H9 (cell line): Measurements from ENCODE around the gene CRB3. TPM values are rescaled to one million over a fixed set of nuclear protein-coding genes. Genes with fewer than 3 reads are reported as not detected.

Experiments
- DNase-seq: peaks from one replicate; pipeline ENCODE4 v3.0.0-alpha.2; 2017
- H2AFZ ChIP-seq: one replicate; pipeline ENCODE4 v1.6.1; 2013; ENCODE audit warnings: mild to moderate bottlenecking, low read length, control low read depth, moderate library complexity
- H2AK5ac ChIP-seq: 2 replicates; pipeline ENCODE4 v1.6.1; 2013; ENCODE audit warnings: low read length, control low read depth, mixed read lengths; ENCODE audit not compliant: insufficient read length
- H2BK120ac ChIP-seq: one replicate; pipeline ENCODE4 v1.6.1; 2013; ENCODE audit warnings: low read depth, mild to moderate bottlenecking, low read length, control low read depth, inconsistent platforms; ENCODE audit not compliant: poor library complexity, severe bottlenecking
- H2BK12ac ChIP-seq: 2 replicates; pipeline ENCODE4 v1.6.1; 2013; ENCODE audit warnings: low read length, control low read depth, mixed read lengths, low read depth; ENCODE audit not compliant: insufficient read length
- H2BK15ac ChIP-seq: 2 replicates; pipeline ENCODE4 v1.6.1; 2013; ENCODE audit warnings: low read depth, low read length, control low read depth
- H2BK20ac ChIP-seq: one replicate; pipeline ENCODE4 v1.6.1; 2013; ENCODE audit warnings: low read depth, mild to moderate bottlenecking, low read length, control low read depth, inconsistent platforms; ENCODE audit not compliant: poor library complexity, severe bottlenecking
- H2BK5ac ChIP-seq: 2 replicates; pipeline ENCODE4 v1.6.1; 2013; ENCODE audit warnings: low read length, control low read depth, mixed read lengths; ENCODE audit not compliant: insufficient read length
- H3K14ac ChIP-seq: 2 replicates; pipeline ENCODE4 v1.6.1; 2013; ENCODE audit warnings: low read length, control low read depth; ENCODE audit not compliant: insufficient read depth
- H3K18ac ChIP-seq: 2 replicates; pipeline ENCODE4 v1.6.1; 2013; ENCODE audit warnings: low read depth, mild to moderate bottlenecking, mixed read lengths, low read length, control low read depth; ENCODE audit not compliant: insufficient read length
- H3K23ac ChIP-seq: 2 replicates; pipeline ENCODE4 v1.6.1; 2013; ENCODE audit warnings: low read length, control low read depth, mixed read lengths, low read depth; ENCODE audit not compliant: insufficient read length
- H3K23me2 ChIP-seq: 2 replicates; pipeline ENCODE4 v1.6.1; 2013; ENCODE audit warnings: low read depth, mild to moderate bottlenecking, mixed read lengths, low read length, control low read depth; ENCODE audit not compliant: insufficient read length, poor library complexity, severe bottlenecking
- H3K27ac ChIP-seq: 2 replicates; pipeline ENCODE4 v1.5.1; 2013; ENCODE audit warnings: low read length, control low read depth, mixed read lengths, low read depth; ENCODE audit not compliant: insufficient read length
- H3K27me3 ChIP-seq: 2 replicates; pipeline ENCODE4 v1.6.1; 2013; ENCODE audit warnings: low read length, control low read depth, inconsistent platforms; ENCODE audit not compliant: insufficient read depth
- H3K4ac ChIP-seq: 2 replicates; pipeline ENCODE4 v1.6.1; 2013; ENCODE audit warnings: low read depth, mild to moderate bottlenecking, control low read depth, inconsistent platforms, low read length, moderate library complexity
- H3K4me1 ChIP-seq: 2 replicates; pipeline ENCODE4 v1.6.1; 2013; ENCODE audit warnings: low read length, control low read depth, inconsistent platforms; ENCODE audit not compliant: insufficient read depth
- H3K4me2 ChIP-seq: 2 replicates; pipeline ENCODE4 v1.6.1; 2013; ENCODE audit warnings: low read length, control low read depth, mixed read lengths; ENCODE audit not compliant: insufficient read length, insufficient read depth
- H3K56ac ChIP-seq: 2 replicates; pipeline ENCODE4 v1.6.1; 2013; ENCODE audit warnings: low read depth, mild to moderate bottlenecking, mixed read lengths, low read length, control low read depth; ENCODE audit not compliant: insufficient read length
- H3K79me1 ChIP-seq: 2 replicates; pipeline ENCODE4 v1.6.1; 2013; ENCODE audit warnings: low read depth, mild to moderate bottlenecking, moderate library complexity, low read length, control low read depth, inconsistent platforms; ENCODE audit not compliant: insufficient read depth, poor library complexity, severe bottlenecking
- H3K79me2 ChIP-seq: 2 replicates; pipeline ENCODE4 v1.6.1; 2013; ENCODE audit warnings: low read length, control low read depth, inconsistent platforms; ENCODE audit not compliant: insufficient read depth
- H3K9ac ChIP-seq: 2 replicates; pipeline ENCODE4 v1.6.1; 2013; ENCODE audit warnings: low read length, control low read depth, mixed read lengths; ENCODE audit not compliant: insufficient read length; ENCODE audit errors: extremely low read depth
- H3K9me3 ChIP-seq: one replicate; pipeline ENCODE4 v1.6.1; 2013; ENCODE audit warnings: low read depth, low read length, inconsistent platforms; ENCODE audit not compliant: control insufficient read depth
- H3T11ph ChIP-seq: one replicate; pipeline ENCODE4 v1.6.1; 2013; ENCODE audit warnings: mild to moderate bottlenecking, low read length, control low read depth, inconsistent platforms
- H4K20me1 ChIP-seq: one replicate; pipeline ENCODE4 v1.6.1; 2013; ENCODE audit not compliant: control insufficient read depth, insufficient read length, insufficient read depth
- H4K5ac ChIP-seq: 2 replicates; pipeline ENCODE4 v1.6.1; 2013; ENCODE audit warnings: low read depth, mild to moderate bottlenecking, mixed read lengths, low read length, control low read depth; ENCODE audit not compliant: insufficient read length
- H4K8ac ChIP-seq: replicated peaks from 2 replicates; pipeline ENCODE4 v1.6.1; 2013; ENCODE audit warnings: low read length, control low read depth, mixed read lengths, low read depth; ENCODE audit not compliant: insufficient read length
- H4K91ac ChIP-seq: 2 replicates; pipeline ENCODE4 v1.6.1; 2013; ENCODE audit warnings: low read depth, mild to moderate bottlenecking, moderate library complexity, mixed read lengths, low read length, control low read depth; ENCODE audit not compliant: insufficient read length
- H3K27ac Mint-ChIP-seq, 3 experiments: 2 replicates in 2 of 3; 3 replicates in 1 of 3; pipeline ENCODE4 v1.8.0; 2020 to 2021; ENCODE audit warnings: mixed read lengths in 3 of 3, mild to moderate bottlenecking in 1 of 3, moderate library complexity in 1 of 3
- H3K27me3 Mint-ChIP-seq: 2 replicates; pipeline ENCODE4 v1.8.0; 2021; ENCODE audit warnings: low read depth, mild to moderate bottlenecking, moderate library complexity, mixed read lengths
- H3K36me3 Mint-ChIP-seq, 3 experiments: 2 replicates in 2 of 3; 3 replicates in 1 of 3; pipeline ENCODE4 v1.8.0; 2020 to 2021; ENCODE audit warnings: low read depth in 3 of 3, mixed read lengths in 3 of 3; ENCODE audit not compliant: insufficient read depth in 1 of 3
- H3K4me1 Mint-ChIP-seq, 2 experiments: 2 replicates each; pipeline ENCODE4 v1.8.0; 2020; ENCODE audit warnings: mixed read lengths in 2 of 2
- H3K4me3 Mint-ChIP-seq, 2 experiments: 2 replicates in 1 of 2; 3 replicates in 1 of 2; pipeline ENCODE4 v1.8.0; 2020 to 2021; ENCODE audit warnings: mild to moderate bottlenecking in 2 of 2, mixed read lengths in 2 of 2, moderate library complexity in 1 of 2
- H3K9me3 Mint-ChIP-seq, 2 experiments: 2 replicates in 1 of 2; 3 replicates in 1 of 2; pipeline ENCODE4 v1.8.0; 2020; ENCODE audit warnings: mild to moderate bottlenecking in 2 of 2, mixed read lengths in 2 of 2, moderate library complexity in 1 of 2
- CTCF ChIP-seq: fragments of 200-600 bp; sonication (generic); conservative IDR thresholded peaks from 3 replicates; pipeline ENCODE4 v1.8.0; 2021; ENCODE audit warnings: antibody characterized with exemption, mild to moderate bottlenecking
- WGBS: extraction: QIAGEN DNeasy Blood & Tissue Kit; methylation state at CpG from one replicate; pipeline ENCODE4 v1.1.7; 2013; ENCODE audit warnings: missing lambda C conversion rate, low lambda C conversion rate, mixed read lengths; ENCODE audit not compliant: insufficient read length; ENCODE audit errors: extremely low coverage; 5-methylcytosine and 5-hydroxymethylcytosine counted together
- total RNA-seq: library from RNA; stranded (reverse); gene quantifications from 2 replicates; pipeline ENCODE4 v1.2.1, GENCODE V29; 2021

Gene CRB3
- total RNA-seq, 1 experiment from 2014 or later = 32.1 TPM

GRCh38 chr19:6490134-6490533 is 26.1 kb downstream of the CRB3 start:
- no peak overlapping the region for H2BK12ac ChIP-seq
- Mint-ChIP-seq H3K36me3 (peaks cover 0 to 7% (median 0%) of the 10 kb centered on the region in 3 experiments; a peak in 2 of 7 replicates), H3K27ac (no peak overlapping the region; a peak in 1 of 7 replicates), H3K4me1 (no peaks in the 10 kb centered on the region), H3K27me3 (peaks cover 21% of the 10 kb centered on the region), H3K9me3 (peaks cover 2 to 3% of the 10 kb centered on the region in 2 experiments; a peak in 1 of 5 replicates), H3K4me3 (no peak overlapping the region)
- no peak overlapping the region for H2BK15ac ChIP-seq
- no peak overlapping the region for H3K4ac ChIP-seq
- no peak overlapping the region for H3K18ac ChIP-seq
- H3K23me2 ChIP-seq = peaks cover 3% of the 10 kb centered on the region
- H3K79me1 ChIP-seq = no peaks in the 10 kb centered on the region
- no peak for DNase-seq
- H3K27ac ChIP-seq = no peak overlapping the region
- H2AFZ ChIP-seq = no peak overlapping the region
- no peak overlapping the region for H2BK5ac ChIP-seq
- H3K9ac ChIP-seq = no peak overlapping the region
- H3K23ac ChIP-seq = no peak overlapping the region
- no peak overlapping the region for H4K91ac ChIP-seq
- no peak overlapping the region for H4K8ac ChIP-seq
- H2BK20ac ChIP-seq = no peak overlapping the region
- H2AK5ac ChIP-seq = no peak overlapping the region
- H4K5ac ChIP-seq = no peak overlapping the region
- H3K56ac ChIP-seq = no peak overlapping the region
- no peak overlapping the region for H3T11ph ChIP-seq
- no peaks in the 10 kb centered on the region for H3K79me2 ChIP-seq
- H3K4me1 ChIP-seq = no peaks in the 10 kb centered on the region
- WGBS = no CpG with 5 or more reads among the region's 2 CpGs
- no peak overlapping the region for H2BK120ac ChIP-seq
- H3K4me2 ChIP-seq = no peak overlapping the region
- no peak overlapping the region for H3K14ac ChIP-seq
- TF ChIP-seq CTCF = no peak
- no peaks in the 10 kb centered on the region for H3K27me3 ChIP-seq
- H4K20me1 ChIP-seq = no peaks in the 10 kb centered on the region
- no peaks in the 10 kb centered on the region for H3K9me3 ChIP-seq
